ENCODE results near the gene SPINK2.

Gene SPINK2

DNA sequence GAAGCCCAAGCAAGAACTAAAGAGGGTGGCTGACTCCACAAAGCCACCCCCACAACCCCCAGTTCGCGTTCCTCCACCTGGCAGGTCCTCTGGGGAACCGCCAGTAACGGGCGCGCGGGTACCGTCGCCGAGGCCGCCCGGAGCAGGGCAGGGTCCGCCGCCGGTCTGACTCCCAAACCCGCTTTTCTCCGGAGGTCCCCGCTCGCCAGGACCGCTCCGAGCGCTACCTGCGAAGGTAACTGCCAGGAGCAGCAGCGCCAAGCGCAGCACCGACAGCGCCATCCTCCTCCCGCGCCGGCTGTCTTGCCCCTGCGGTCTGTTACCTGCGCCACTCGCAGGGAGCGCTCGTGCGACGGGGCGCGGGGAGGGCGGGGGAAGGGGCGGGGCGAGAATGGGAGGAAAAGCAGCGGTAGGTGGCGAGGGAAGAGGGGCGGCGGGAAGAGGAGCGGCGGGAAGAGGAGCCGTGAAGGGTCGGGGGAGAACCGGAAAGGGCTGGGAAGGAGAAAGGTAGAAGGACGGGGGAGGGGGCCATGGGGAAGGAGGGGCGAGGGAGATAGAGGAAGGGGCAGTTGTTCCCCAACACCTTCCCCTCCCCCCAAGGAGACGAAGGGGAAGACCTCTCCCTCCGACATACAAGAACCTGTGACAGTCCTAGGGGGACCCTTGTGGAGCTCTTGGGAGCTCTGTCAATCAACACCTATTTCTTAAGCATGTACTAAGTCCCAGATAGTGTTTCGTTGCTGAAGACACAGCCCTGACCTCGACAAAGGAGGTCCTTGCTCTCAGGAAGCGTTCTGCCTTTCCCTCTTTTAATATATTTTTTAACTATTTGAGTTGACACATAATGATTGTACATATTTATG is at the start of gene SPINK2:
Gene SPINK2 (minus strand): TSS at position 321 of the 863 bp plus-strand sequence. CDS start 39 bp downstream, at position 282.
- peak; percentile 53 for DNase-seq (ENCODE audit: low spot score)

DNA sequence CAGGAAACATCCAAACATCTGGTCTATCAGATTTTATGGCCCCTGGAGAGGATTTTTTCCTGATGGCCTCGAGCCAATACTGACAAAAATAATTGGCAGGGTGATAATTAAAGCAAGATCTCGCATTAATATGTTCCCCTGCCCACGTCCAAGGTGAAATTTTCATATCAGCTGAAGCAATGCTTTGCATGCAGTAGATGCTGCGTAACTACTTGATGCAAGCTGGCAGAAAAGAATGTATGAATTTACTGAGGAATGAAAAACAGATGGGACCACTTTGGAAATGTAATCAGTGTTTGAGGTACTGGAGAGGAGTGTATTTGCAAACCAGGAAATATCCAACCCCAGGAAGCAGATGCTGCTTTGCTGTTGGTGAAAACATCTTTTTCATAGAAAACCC is 49.4 kb upstream of the SPINK2 start:
- DNase-seq (ENCODE audit: low spot score), result no peak

DNA sequence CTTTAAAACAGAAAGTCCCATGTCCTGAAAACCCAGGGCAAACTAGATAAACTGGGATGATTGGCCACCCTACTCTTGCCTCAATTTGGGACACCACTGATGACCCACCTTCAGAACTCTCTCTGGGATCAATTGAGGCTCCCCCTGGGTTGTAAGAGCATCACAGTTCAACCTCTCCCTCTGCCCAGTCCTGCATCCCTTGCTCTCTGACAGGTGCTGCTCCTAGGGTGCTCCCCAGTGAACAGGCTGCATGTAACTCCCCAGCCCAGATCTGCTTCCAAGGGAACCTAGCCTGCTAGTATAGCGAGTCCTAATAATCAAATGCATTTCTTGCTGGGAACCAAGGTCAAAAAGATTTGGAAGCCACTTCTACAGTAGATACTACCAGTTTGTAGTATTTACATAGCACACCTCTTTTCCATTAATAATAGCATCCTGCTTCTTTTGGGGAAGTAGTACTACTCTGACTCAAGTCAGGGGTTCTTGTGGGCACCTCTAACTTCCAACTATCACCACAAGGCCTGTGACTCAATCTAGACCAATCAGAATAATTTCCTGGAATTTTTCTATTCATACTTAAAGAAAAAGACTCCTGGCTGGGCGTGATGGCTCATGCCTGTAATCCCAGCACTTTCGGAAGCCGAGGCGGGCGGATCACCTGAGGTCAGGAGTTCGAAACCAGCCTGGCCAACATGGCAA is 42.1 kb upstream of the SPINK2 start:
- no peak for DNase-seq (ENCODE audit: low spot score)

- peak; percentile 8 for DNase-seq (ENCODE audit: low spot score)
These were observed 39.9 kb upstream of the SPINK2 start for GRCh38 chr4:56861360-56861759.

- no peak for DNase-seq (ENCODE audit: low spot score)
These were observed 39.3 kb upstream of the SPINK2 start for GRCh38 chr4:56860781-56861180.

DNA sequence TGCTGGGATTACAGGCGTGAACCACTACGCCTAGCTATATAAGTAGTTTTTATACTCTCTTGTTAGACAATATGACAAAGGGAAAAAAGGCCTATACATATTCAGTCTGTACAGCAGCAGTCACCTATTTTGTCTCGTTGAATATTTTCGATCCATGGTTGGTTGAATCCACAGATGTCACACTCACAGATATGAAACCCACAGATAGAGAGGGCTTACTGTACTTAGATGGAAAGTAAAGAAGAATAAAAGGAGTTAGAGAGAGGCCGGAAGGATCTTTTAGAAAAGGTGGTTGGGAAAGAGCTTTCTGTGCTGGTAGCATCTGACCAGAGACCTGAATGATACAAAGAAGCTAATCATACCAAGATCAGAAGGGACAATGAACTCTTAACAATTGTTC is 38.3 kb upstream of the SPINK2 start:
- DNase-seq (ENCODE audit: low spot score), result no peak

- no peak for DNase-seq (ENCODE audit: low spot score)
These were observed 36.3 kb upstream of the SPINK2 start for GRCh38 chr4:56857601-56858309.

GRCh38 chr4:56856656-56857055 is 35.2 kb upstream of the SPINK2 start:
- DNase-seq (ENCODE audit: low spot score), result no peak

DNA sequence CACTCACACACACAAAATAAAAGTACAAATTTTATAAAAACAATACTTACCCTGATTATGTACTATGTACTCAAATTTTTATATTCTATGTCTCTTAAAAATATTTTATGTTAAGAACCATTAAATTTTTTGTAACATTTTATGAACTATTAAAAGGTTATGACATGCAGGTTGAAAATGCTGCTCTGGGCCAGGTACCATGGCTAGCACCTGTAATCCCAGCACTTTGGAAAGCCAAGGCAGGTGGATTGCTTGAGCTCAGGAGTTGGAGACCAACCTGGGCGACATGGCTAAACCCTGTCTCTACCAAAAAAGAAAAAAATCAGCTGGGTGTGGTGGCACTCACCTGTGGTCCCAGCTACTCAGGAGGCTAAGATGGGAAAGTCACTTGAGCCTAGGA is 29.4 kb upstream of the SPINK2 start:
- DNase-seq (ENCODE audit: low spot score), result no peak

DNA sequence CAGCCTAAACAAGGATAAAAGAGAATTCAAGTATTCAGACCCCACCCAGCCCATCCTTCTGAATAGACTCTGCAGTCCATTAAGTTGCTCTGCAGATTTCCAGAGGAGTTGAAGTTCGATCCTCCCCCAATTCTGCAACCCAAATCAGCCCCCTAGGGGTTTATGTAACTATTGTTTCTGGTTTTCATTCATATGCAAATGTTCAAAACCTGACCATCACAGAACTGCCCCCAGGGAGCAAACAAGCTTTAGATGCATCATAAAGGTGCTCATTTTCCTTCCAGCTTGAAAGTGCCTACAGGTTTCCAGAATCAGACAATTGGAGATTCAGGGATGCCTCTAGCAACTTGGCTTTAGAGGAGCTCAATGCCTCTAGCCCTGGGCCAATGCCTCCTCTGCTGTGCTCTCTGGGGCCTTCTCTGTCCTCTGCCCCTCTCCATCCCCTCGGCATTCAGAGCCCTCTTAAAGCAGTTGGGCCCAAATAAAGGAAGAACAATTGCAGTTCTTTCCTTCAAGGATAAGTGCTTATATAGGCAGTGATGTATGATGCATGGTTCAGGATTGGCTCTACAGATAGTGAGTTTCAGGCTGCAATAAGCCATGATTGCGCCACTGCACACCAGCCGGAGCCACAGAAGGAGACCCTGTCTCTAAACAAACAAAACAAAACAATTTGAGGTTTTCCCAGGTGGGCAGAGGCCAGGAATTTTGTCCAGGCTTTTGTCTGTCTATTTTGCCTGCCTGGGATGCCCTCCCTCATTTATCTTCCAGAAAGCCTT is 23.5 kb upstream of the SPINK2 start:
- DNase-seq (ENCODE audit: low spot score), result no peak

DNA sequence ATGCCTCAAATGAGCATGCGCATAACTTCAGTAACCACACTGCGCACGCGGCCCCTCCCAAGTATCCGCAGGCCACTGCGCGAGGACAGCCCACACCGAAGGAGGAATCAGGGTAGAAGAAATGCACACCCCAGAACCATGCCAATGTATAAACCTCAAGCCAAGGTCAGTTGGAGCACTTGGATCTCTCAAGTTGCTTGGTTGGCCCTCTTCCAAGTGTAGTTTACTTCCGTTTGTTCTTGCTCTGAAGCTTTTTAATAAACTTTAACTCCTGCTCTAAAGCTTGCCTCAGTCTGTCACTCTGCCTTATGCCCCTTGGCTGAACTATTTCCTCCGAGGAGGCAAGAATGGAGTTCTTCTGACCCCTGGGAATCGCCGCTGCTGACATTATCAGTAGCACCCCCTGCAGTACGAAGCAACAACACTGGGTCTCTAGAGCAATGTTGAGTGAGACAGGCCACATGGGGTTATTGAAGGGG is 22.0 kb upstream of the SPINK2 start:
- DNase-seq (ENCODE audit: low spot score), result no peak

- no peak for DNase-seq (ENCODE audit: low spot score)
These were observed 19.1 kb upstream of the SPINK2 start for GRCh38 chr4:56840559-56840958.

DNA sequence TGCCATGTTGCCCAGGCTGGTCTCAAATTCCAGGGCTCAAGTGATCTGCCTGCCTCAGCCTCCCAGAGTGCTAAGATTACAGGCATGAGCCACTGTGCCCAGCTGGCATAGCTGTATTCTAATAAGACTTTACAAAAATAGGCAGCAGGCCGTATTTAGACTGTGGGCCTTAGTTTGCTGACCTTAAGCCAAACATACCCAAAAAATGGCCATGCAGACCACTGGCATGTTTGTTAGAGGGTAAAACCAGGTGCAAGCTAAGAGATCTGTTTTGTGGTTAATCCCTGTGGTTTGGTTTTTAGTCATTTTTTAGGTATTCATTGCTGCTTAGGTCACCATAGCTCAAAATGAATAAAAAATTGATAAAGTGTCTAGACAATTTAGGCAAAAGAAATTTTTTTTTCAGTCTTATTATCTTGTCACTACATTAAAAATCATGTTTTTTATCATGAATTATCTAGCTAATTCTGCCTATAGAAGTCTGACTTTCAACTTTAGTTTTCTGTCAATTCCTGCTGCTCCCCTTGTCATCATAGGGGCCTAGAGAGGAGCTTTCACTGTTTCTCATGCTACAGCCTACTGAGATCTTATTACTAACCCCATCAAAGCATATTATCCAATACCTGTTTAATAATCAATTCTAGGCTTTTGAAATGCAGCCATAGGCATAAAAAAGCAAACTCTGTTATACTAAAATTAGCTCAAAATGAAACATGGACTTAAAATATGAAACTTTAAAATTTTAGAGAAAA is 7.5 kb upstream of the SPINK2 start:
- DNase-seq (ENCODE audit: low spot score), result no peak

DNA sequence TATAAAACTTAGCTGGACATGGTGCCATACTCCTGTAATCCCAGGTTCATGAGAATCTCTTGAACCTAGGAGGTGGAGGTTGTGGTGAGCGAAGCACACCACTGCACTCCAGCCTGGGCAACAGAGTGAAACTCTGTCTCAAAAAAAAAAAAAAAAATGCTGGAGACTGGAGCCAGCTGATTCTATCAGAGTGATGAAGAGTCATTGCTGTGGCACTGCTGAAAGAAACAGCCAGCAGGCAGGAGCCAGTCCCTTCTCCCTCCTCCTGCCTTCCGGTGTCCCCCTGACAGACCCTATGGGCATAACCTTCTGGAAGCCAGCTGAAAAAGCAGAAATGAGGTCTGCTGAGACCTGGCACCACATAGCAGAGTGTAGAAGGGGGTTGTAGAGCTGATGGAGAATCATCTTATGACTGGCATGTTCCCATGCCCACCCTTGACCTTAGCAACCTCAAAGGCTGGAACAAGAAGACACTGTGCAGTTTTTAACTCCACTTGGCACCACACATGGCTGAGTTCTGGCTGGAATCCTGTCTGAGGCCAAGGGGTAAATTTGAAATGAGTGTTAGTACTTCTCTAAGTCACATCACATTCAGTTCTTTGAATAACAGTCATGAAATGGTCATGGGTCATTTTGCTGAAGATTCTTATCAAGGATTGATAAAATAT is 2.6 kb upstream of the SPINK2 start:
- no peak for DNase-seq (ENCODE audit: low spot score)

- DNase-seq (ENCODE audit: low spot score), result no peak
These were observed 2.7 kb downstream of the SPINK2 start for GRCh38 chr4:56818797-56819196.

DNA sequence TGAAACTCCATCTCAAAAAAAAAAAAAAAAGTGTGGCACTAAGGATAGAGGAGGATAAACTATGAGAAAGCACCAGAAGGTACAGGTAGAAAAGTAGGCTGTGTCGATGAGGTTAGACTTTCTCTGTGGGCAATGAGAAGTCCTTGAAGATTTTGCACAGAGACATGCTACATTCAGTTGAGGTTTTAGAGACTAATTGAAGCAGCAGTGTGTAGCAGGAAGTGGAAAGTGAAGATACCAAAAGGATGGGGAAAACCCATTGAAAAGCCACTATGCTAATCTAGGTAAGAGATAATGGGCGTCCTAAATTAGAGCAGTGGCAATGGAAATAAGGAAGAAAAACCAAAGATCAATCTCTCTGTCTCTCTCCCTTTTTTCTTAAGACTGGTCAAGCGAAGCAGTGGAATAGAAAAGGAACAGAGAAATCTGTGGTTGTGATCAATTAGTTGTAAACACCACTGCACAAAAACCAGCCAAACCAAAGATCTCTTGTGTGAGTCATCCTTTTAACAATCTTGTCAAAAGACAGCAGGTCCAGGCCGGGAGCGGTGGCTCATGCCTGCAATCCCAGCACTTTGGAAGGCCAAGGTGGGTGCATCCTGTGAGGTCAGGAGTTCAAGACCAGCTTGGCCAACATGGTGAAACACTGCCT is 3.5 kb downstream of the SPINK2 start:
- no peak for DNase-seq (ENCODE audit: low spot score)

DNA sequence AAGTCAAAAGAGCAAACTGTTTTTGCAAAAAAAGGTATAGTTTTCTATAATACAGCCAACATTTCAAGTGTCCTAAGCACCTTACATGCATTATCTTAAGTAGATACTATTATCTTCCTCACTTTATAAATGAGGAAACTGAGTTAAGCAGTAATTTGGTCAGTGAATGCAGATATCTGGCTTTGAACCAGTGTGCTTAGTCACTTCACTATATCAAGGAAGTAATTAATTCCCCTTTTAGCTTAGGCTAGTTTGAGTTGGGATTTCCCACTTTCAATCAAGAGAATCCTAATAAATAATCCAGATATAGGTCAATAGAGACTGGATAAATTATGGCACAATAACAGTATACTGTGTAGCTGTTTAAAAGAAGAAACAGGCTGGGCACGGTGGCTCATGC is 14.8 kb downstream of the SPINK2 start:
- no peak for DNase-seq (ENCODE audit: low spot score)

- DNase-seq (ENCODE audit: low spot score), result no peak
These were observed 16.9 kb downstream of the SPINK2 start for GRCh38 chr4:56804551-56804950.

- no peak for DNase-seq (ENCODE audit: low spot score)
These were observed 18.0 kb downstream of the SPINK2 start for GRCh38 chr4:56803471-56803870.
